SH-SY5Y (cell line): ENCODE measurements around the gene TMEM158.

Source experiments
- GATA2 ChIP-seq: IDR thresholded peaks from 2 replicates; pipeline ENCODE4 v1.6.1; 2011; ENCODE audit warnings: mild to moderate bottlenecking, low read depth, low read length
- GATA3 ChIP-seq: IDR thresholded peaks from 2 replicates; pipeline ENCODE4 v1.6.1; 2011; ENCODE audit warnings: low read depth, mild to moderate bottlenecking, low read length, moderate library complexity

The TMEM158 gene

GRCh38 chr3:45181496-45181895, 44.6 kb downstream of the TMEM158 start:
- no peak for TF ChIP-seq GATA2

GRCh38 chr3:45180899-45181298, 45.2 kb downstream of the TMEM158 start:
- TF ChIP-seq GATA2 (no peak), GATA3 (no peak)

GRCh38 chr3:45180051-45180450, 46.0 kb downstream of the TMEM158 start:
- TF ChIP-seq GATA3 (no peak), GATA2 (no peak)

- TF ChIP-seq GATA3: no peak
- no peak for TF ChIP-seq GATA2
Observed at GRCh38 chr3:45179163-45179562, 46.9 kb downstream of the TMEM158 start.

GRCh38 chr3:45178183-45179023, 47.7 kb downstream of the TMEM158 start:
- TF ChIP-seq GATA3: no peak
- no peak for TF ChIP-seq GATA2

GRCh38 chr3:45176912-45177311, 49.2 kb downstream of the TMEM158 start:
- no peak for TF ChIP-seq GATA2
- no peak for TF ChIP-seq GATA3
